Body of pancreas (tissue), 4 donors: ENCODE results near the gene IMMT.

Source experiments
- CTCF ChIP-seq, 7 experiments: fragments of 450-650 bp in 4 of 7; fragments of 200-600 bp in 3 of 7; sonication (generic) in 3 of 7; IDR thresholded peaks; one replicate each; pipeline ENCODE4 v1.5.1; 2016 to 2019; ENCODE audit warnings: antibody characterized with exemption in 7 of 7
- POLR2A ChIP-seq, 3 donors: fragments of 450-650 bp; IDR thresholded peaks; one replicate each; pipeline ENCODE4 v1.6.1; 2016; ENCODE audit warnings: antibody characterized with exemption in 3 of 3, mild to moderate bottlenecking in 2 of 3

- TF ChIP-seq CTCF (IDR thresholded peaks at IDR 0.05) = no peak
- no peak for TF ChIP-seq POLR2A (IDR thresholded peaks at IDR 0.05)
These were observed 559 bp downstream of the IMMT start for GRCh38 chr2:86194751-86195054.
